GM12873 (cell line): ENCODE results near the gene CASR.

Experiments used
- CTCF ChIP-seq: IDR thresholded peaks from 2 replicates; pipeline ENCODE4 v1.5.1; 2012; ENCODE audit warnings: low read depth, mild to moderate bottlenecking, moderate library complexity, low read length, control low read depth; ENCODE audit not compliant: insufficient read depth; ENCODE audit errors: missing control alignments

The CASR gene

DNA sequence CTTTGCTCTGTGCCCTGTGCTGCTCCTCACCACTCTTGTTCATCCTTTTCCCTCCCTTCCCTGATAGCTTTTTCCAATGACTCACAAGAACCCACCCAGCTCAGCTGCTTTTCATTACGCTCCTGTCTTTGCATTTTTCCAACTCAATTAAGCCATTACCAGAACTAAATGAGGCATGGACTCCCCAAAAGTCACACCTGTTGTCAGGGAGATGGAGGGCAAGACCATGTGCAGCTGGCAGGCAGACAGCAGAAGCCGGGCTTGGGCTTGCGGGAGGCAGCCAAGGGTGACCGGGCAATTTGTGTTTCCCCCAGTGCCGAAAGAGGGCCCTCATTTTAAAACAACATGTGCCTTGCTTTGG lies 64.3 kb downstream of the CASR start:
- no peak for TF ChIP-seq CTCF

DNA sequence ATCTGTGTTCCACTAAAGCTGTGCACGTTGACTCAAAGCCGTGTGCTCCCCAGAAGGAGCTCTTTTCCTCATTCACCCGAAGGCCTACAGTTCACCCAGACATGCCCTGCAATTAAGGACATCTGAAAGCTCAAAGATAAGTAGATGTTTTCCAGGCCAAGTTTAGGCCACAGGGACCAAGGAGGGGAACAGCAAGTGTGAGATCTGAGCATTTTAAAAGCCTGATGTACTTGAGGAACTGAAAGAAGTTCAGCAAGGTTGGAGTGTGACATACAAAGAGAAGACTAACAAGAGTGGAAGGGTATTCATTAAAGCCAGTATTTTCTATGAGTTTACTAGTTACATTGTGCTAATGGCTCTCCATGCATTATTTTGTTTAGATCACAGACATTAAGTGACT lies 68.0 kb downstream of the CASR start:
- TF ChIP-seq CTCF = no peak

DNA sequence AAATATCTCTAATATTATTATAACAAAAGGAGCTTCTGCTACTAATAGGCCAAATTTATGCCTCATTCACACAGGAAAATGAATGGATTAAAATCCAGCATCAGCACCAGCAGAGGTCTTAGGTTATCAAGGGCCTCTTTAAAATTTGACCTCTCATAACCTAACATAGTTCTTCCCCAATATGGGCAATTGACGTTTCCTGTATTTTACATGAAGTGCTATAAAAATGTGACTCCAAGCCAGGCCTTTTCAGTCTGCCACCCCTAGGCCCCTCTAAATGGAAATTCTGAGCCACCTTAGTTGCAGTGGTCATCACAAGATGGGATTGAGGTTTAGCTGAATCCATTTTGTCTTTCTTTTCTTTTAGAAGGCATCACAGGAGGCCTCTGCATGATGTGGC lies 70.1 kb downstream of the CASR start:
- no peak for TF ChIP-seq CTCF

- no peak for TF ChIP-seq CTCF
These were observed 72.4 kb downstream of the CASR start for GRCh38 chr3:122255757-122256439.

DNA sequence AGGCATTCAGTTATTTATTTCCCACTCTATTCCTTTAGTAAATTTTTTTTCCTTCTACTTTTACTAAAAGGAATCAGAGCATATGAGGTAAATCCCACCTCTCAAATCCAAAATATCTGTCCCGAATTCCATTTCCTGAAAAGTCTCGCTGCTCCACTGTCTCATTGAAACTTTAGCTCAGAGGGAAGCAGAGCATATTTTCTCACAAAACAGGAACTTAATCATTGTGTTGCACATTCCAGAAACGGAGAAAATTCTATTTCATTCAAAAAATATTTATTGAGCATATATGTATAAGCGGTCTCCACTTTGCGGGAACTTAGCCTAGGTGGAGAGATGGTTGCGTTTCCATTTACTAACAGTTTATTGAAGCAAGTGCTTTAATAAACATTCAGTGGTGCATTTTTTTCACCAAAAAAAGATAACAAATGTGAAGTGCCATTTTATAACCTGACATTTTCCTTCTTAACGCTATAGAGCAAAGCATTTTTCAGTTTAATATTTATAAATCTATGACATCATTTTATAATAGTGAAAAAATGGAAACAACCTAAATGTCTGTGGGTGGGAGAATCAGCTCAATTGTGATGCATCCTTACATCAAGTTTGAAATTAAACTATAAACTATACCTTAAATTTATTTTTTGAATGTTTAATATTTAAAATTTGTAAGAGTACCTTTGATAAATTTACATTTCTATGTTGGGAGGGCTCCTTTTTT lies 74.3 kb downstream of the CASR start:
- no peak for TF ChIP-seq CTCF

- peak; percentile 83 for TF ChIP-seq CTCF
These were observed 75.4 kb downstream of the CASR start for GRCh38 chr3:122258757-122259371.

DNA sequence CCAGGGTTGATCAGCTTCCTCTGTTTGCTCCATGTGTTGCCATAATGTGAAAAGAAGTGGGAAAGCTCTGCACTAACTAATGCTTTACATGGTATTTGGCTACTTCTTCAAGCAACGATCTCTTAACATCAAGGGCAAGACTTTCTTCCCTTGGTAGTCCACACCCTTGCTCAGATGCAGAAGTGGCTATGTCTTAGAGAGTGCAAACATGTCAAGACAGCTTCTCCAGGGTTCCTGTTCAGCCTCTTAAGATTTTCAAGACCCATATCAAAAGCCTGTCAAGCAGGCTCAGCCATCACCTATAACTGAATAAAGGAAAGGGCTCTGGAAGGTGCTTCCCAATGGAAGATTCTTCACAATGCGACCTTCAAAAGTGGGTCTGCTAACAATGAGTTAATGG lies 76.7 kb downstream of the CASR start:
- TF ChIP-seq CTCF = no peak
